Heart right ventricle (tissue), 16 donors: Measurements from ENCODE around the gene STAMBPL1. TPM values are rescaled to one million over a fixed set of nuclear protein-coding genes. Genes with fewer than 3 reads are reported as not detected.

Experiments
- ATAC-seq, 8 donors: fragments of 200-7000 bp; cut with Tn5 transposase; one replicate each; pipeline ENCODE4 v1.9.1; 2020; ENCODE audit warnings: mild to moderate bottlenecking in 8 of 8, moderate library complexity in 8 of 8, moderate number of reproducible peaks in 1 of 8
- DNase-seq, 2 donors: peaks; one replicate each; pipeline ENCODE4 v3.0.0-alpha.2; 2020
- H3K27ac ChIP-seq, 10 donors: fragments of 200-600 bp; sonication (generic) in 2 of 10; one replicate each; pipeline versions ENCODE4 v1.5.0 to v1.8.0; 2020 to 2022; ENCODE audit warnings: mild to moderate bottlenecking in 3 of 10
- H3K27me3 ChIP-seq, 7 donors: fragments of 200-600 bp; one replicate each; pipeline ENCODE4 v1.8.0; 2021 to 2022; ENCODE audit warnings: mild to moderate bottlenecking in 2 of 7
- H3K36me3 ChIP-seq, 9 donors: fragments of 200-600 bp; sonication (generic) in 1 of 9; one replicate each; pipeline versions ENCODE4 v1.5.0 to v1.8.0; 2020 to 2022; ENCODE audit warnings: mild to moderate bottlenecking in 2 of 9
- H3K4me1 ChIP-seq, 9 donors: fragments of 200-600 bp; sonication (generic) in 1 of 9; one replicate each; pipeline versions ENCODE4 v1.5.0 to v1.8.0; 2020 to 2022; ENCODE audit warnings: mild to moderate bottlenecking in 4 of 9
- H3K4me3 ChIP-seq, 10 donors: fragments of 200-600 bp; sonication (generic) in 2 of 10; one replicate each; pipeline versions ENCODE4 v1.5.0 to v1.8.0; 2020 to 2022; ENCODE audit warnings: mild to moderate bottlenecking in 7 of 10, moderate library complexity in 2 of 10
- H3K9me3 ChIP-seq, 11 donors: fragments of 200-600 bp in 10 of 11; sonication (generic) in 2 of 11; one replicate each; pipeline versions ENCODE4 v1.5.0 to v1.8.0; 2013 to 2022; ENCODE audit warnings: mild to moderate bottlenecking in 2 of 11, control low read depth in 1 of 11, moderate library complexity in 1 of 11
- CTCF ChIP-seq, 9 donors: fragments of 200-600 bp; sonication (generic) in 2 of 9; IDR thresholded peaks; one replicate each; pipeline versions ENCODE4 v1.5.0 to v1.8.0; 2021 to 2022; ENCODE audit warnings: antibody characterized with exemption in 9 of 9, mild to moderate bottlenecking in 5 of 9, moderate library complexity in 1 of 9
- WGBS, 2 donors: extraction: QIAGEN DNeasy Blood & Tissue Kit; methylation state at CpG; one replicate each; pipeline ENCODE4 v1.1.7; 2013; ENCODE audit warnings: inconsistent platforms in 1 of 2; 5-methylcytosine and 5-hydroxymethylcytosine counted together
- intact Hi-C, 10 donors: fragments of 100-400 bp; cut with DNase I; formaldehyde crosslinking; loops; one replicate each; pipeline versions ENCODE4 v1.11.1 to v1.14.2; 2022
- polyA plus RNA-seq, 2 donors: library from polyadenylated mRNA; stranded (reverse); fragments of 200-250 nt; gene quantifications; one replicate each; pipeline ENCODE4 v1.2.3, GENCODE V29; 2013
- total RNA-seq, 10 donors: library from RNA; stranded (reverse); fragmentation: NEBNext Ultra II Directional in 3 of 10; extraction: Animal tissue kit (Norgen Biotek cat#: 25700) in 3 of 10; gene quantifications; one replicate each; pipeline versions ENCODE4 v1.2.1 to v1.2.4, GENCODE V29; 2021 to 2023
- donor health status: Arrhythmogenic right ventricular cardiomyopathy.
- donor health status: ischemic (EF 13 %, LVEDD 7.1; RV severe dilation, severe dysfunction).
- donor health status: healthy with polysubstance abuse.
- donor health status: DM: no; HTN: yes; CAD: no.
- donor health status: DM: no; HTN: no; CAD: no.
- donor health status: ischemic (EF 25% LVEDD 6.9; RV normal size, moderate dysfunction).
- donor health status: ischemic (EF 25% LVEDD 5.7; RV mildly dilated, moderate dysfunction).
- donor health status: healthy.
- donor health status: DM: yes; HTN: yes; CAD: no.
- donor health status: Ischemic cardiomyopathy.
- donor health status: ischemic (EF 35%, LVEDD 5.7; RV mildly dilated, moderate dysfunction).
- donor health status: nonischemic (EF 11% LVEDD 7.7; RV severe dilation, severe dysfunction).
- donor health status: DM: yes; HTN: yes; CAD: no.
- donor health status: PGD.
- donor health status: ischemic (EF 29% LVEDD 5.4; RV normal size, mild dysfunction).
- donor health status: nonischemic (EF 23%, LVEDD 6.1; RV moderate dilation, normal function).

The STAMBPL1 gene
- total and polyA plus RNA-seq, 12 donors, result 0.94 to 3.3 (median 2.7) TPM

- H3K27me3 ChIP-seq, result no peaks in the 10 kb centered on the region
- intact Hi-C loops, result no loop called here
- H3K27ac ChIP-seq, result no peak overlapping the region
- WGBS, 2 donors, result 77 to 88% methylated on average over 3 of the region's 3 CpGs
- ATAC-seq, result no peak
- H3K36me3 ChIP-seq, result peaks cover 0 to 67% (median 13%) of the 10 kb centered on the region in 9 donors
- no peak overlapping the region for H3K4me3 ChIP-seq
- peaks cover 0 to 17% (median under 1%) of the 10 kb centered on the region in 9 donors for H3K4me1 ChIP-seq
- no peak for DNase-seq
- no peaks in the 10 kb centered on the region for H3K9me3 ChIP-seq
- TF ChIP-seq CTCF (IDR thresholded peaks at IDR 0.05), result no peak
Observed at GRCh38 chr10:88944813-88945212, 64.8 kb downstream of the STAMBPL1 start.

GRCh38 chr10:88946200-88946599, 66.2 kb downstream of the STAMBPL1 start:
- no peaks in the 10 kb centered on the region for H3K9me3 ChIP-seq
- no peak overlapping the region for H3K4me3 ChIP-seq
- ATAC-seq (no peak), DNase-seq (no peak)
- intact Hi-C loops, result no loop called here
- 92 to 95% methylated on average over 1 of the region's 1 CpG for WGBS, 2 donors
- no peak overlapping the region for H3K27ac ChIP-seq
- H3K36me3 ChIP-seq, result peaks cover 0 to 53% (median 7%) of the 10 kb centered on the region in 9 donors
- no peak for TF ChIP-seq CTCF (IDR thresholded peaks at IDR 0.05)
- no peaks in the 10 kb centered on the region for H3K27me3 ChIP-seq
- H3K4me1 ChIP-seq, result peaks cover 0 to 31% (median 14%) of the 10 kb centered on the region in 9 donors

GRCh38 chr10:88946965-88947590, 67.0 kb downstream of the STAMBPL1 start:
- peaks cover 0 to 38% (median 20%) of the 10 kb centered on the region in 9 donors for H3K4me1 ChIP-seq
- H3K9me3 ChIP-seq, result no peaks in the 10 kb centered on the region
- WGBS, 2 donors, result 85 to 90% methylated on average over 4 to 5 of the region's 6 CpGs
- DNase-seq (no peak), ATAC-seq (no peak)
- intact Hi-C loops, result no loop called here
- H3K36me3 ChIP-seq, result peaks cover 0 to 45% (median 7%) of the 10 kb centered on the region in 9 donors
- H3K27me3 ChIP-seq, result no peaks in the 10 kb centered on the region
- peak overlapping the region in 1 of 10 donors; percentile 53 for H3K4me3 ChIP-seq
- no peak overlapping the region for H3K27ac ChIP-seq
- TF ChIP-seq CTCF (IDR thresholded peaks at IDR 0.05), result no peak

DNA sequence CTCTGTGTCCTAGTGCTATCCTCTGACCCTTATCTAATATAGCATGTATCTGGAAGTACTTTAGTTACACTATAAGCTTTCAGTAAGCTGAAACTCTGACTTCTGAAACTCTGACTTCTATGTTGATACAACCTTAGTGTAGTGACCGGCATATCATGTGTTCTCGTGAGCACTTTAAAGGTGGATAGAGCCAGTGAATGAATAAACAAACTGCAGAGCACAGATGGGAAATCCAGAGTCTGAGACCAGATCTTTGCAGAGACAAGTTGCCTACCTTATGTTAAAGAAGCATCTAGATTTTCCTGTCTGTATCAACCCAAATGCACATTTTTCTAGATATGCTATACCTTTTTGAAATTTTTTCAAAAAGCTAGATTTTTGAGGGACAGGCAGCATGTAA, 69.0 kb downstream of the STAMBPL1 start:
- no peak for TF ChIP-seq CTCF (IDR thresholded peaks at IDR 0.05)
- Histone ChIP-seq H3K9me3 (no peaks in the 10 kb centered on the region), H3K36me3 (peaks cover 0 to 25% (median 5%) of the 10 kb centered on the region in 9 donors), H3K4me3 (peak overlapping the region in 6 of 10 donors; percentile 1 to 53 (median 41)), H3K27ac (peak overlapping the region in 1 of 10 donors; percentile 5), H3K27me3 (no peaks in the 10 kb centered on the region), H3K4me1 (peaks cover 0 to 51% (median 24%) of the 10 kb centered on the region in 9 donors)
- ATAC-seq (no peak), DNase-seq (no peak)
- 72 to 81% methylated on average over 2 of the region's 2 CpGs for WGBS, 2 donors
- intact Hi-C loops, result no loop called here
